WTC11 (cell line): ENCODE data around the gene SGSH. TPM values are rescaled to one million over a fixed set of nuclear protein-coding genes. Genes with fewer than 3 reads are reported as not detected.

Source experiments
- ATAC-seq: fragments of 200-7000 bp; cut with Tn5 transposase; 2 replicates; pipeline ENCODE4 v1.10.0; 2021; ENCODE audit warnings: mild to moderate bottlenecking, moderate library complexity
- CTCF ChIA-PET: fragments of 300-600 bp; sonication (Branson Sonifier 250); formaldehyde crosslinking; loops from one replicate; lab custom pipeline; 2021; ENCODE audit warnings: antibody characterized with exemption; lab: Charles Lee
- POLR2A ChIA-PET: fragments of 350-600 bp; sonication (Branson Sonifier 250); formaldehyde crosslinking; loops from one replicate; lab custom pipeline; 2021; ENCODE audit warnings: antibody characterized with exemption; lab: Charles Lee
- DNase-seq: peaks from one replicate; pipeline ENCODE4 v3.0.0; 2021; ENCODE audit warnings: low spot score
- H3K27ac Mint-ChIP-seq: 2 replicates; pipeline ENCODE4 v1.8.0; 2021; ENCODE audit warnings: mixed read lengths
- H3K27me3 Mint-ChIP-seq: 2 replicates; pipeline ENCODE4 v1.8.0; 2021; ENCODE audit warnings: low read depth, mild to moderate bottlenecking, moderate library complexity, mixed read lengths
- H3K36me3 Mint-ChIP-seq: 2 replicates; pipeline ENCODE4 v1.8.0; 2021; ENCODE audit warnings: mixed read lengths
- H3K4me1 Mint-ChIP-seq: 2 replicates; pipeline ENCODE4 v1.8.0; 2022; ENCODE audit warnings: mixed read lengths
- H3K4me3 Mint-ChIP-seq: 2 replicates; pipeline ENCODE4 v1.8.0; 2021; ENCODE audit warnings: mild to moderate bottlenecking, moderate library complexity, mixed read lengths
- H3K9me3 Mint-ChIP-seq: 2 replicates; pipeline ENCODE4 v1.8.0; 2021; ENCODE audit warnings: mixed read lengths
- ATF1 ChIP-seq: sonication (generic); formaldehyde crosslinking; IDR thresholded peaks from 2 replicates; pipeline ENCODE4 v1.8.1; 2023; ENCODE audit warnings: mild to moderate bottlenecking, moderate library complexity, missing genetic modification reagents
- CREB1 ChIP-seq: sonication (generic); formaldehyde crosslinking; IDR thresholded peaks from 2 replicates; pipeline ENCODE4 v1.8.0; 2023; ENCODE audit warnings: mild to moderate bottlenecking, missing genetic modification reagents
- FOXP1 ChIP-seq: sonication (generic); formaldehyde crosslinking; IDR thresholded peaks from 2 replicates; pipeline ENCODE4 v1.8.0; 2022; ENCODE audit warnings: missing genetic modification reagents, mild to moderate bottlenecking, moderate library complexity, borderline replicate concordance
- MXD4 ChIP-seq: fragments of 250-450 bp; sonication (Bioruptor Pico); IDR thresholded peaks from 2 replicates; pipeline ENCODE4 v1.8.0; 2021; ENCODE audit warnings: mild to moderate bottlenecking, moderate library complexity, borderline replicate concordance
- NR1H2 ChIP-seq: sonication (generic); formaldehyde crosslinking; IDR thresholded peaks from 2 replicates; pipeline ENCODE4 v1.9.0; 2021; ENCODE audit warnings: mild to moderate bottlenecking, moderate library complexity, missing genetic modification reagents
- PRRX2 ChIP-seq: fragments of 250-450 bp; sonication (Bioruptor Pico); IDR thresholded peaks from 2 replicates; pipeline ENCODE4 v1.8.0; 2021; ENCODE audit warnings: mild to moderate bottlenecking
- SMAD3 ChIP-seq: sonication (generic); formaldehyde crosslinking; IDR thresholded peaks from 2 replicates; pipeline ENCODE4 v1.8.0; 2022; ENCODE audit warnings: missing genetic modification reagents, mild to moderate bottlenecking, borderline replicate concordance
- ZNF232 ChIP-seq: sonication (generic); formaldehyde crosslinking; IDR thresholded peaks from 2 replicates; pipeline ENCODE4 v1.8.0; 2022; ENCODE audit warnings: mild to moderate bottlenecking, missing genetic modification reagents
- ZNF317 ChIP-seq: sonication (generic); formaldehyde crosslinking; IDR thresholded peaks from 2 replicates; pipeline ENCODE4 v1.8.1; 2023; ENCODE audit warnings: low read depth, mild to moderate bottlenecking, moderate library complexity, missing genetic modification reagents, borderline replicate concordance
- total RNA-seq: library from RNA; stranded (reverse); gene quantifications from 3 replicates; pipeline ENCODE4 v1.2.3, GENCODE V29; 2021
- TF ChIP-seq, protein P1 (sequence below): sonication (generic); formaldehyde crosslinking; IDR thresholded peaks from 2 replicates; pipeline ENCODE4 v1.8.0; 2022; ENCODE audit warnings: mild to moderate bottlenecking, missing genetic modification reagents
- TF ChIP-seq, protein P2 (sequence below): sonication (generic); formaldehyde crosslinking; IDR thresholded peaks from 2 replicates; pipeline ENCODE4 v1.8.1; 2023; ENCODE audit warnings: mild to moderate bottlenecking, missing genetic modification reagents, moderate library complexity
- TF ChIP-seq, protein P3 (sequence below): sonication (generic); formaldehyde crosslinking; IDR thresholded peaks from 2 replicates; pipeline ENCODE4 v1.8.1; 2023; ENCODE audit warnings: mild to moderate bottlenecking, moderate library complexity, missing genetic modification reagents
- TF ChIP-seq, protein P4 (sequence below): sonication (generic); formaldehyde crosslinking; IDR thresholded peaks from 2 replicates; pipeline ENCODE4 v1.8.1; 2022; ENCODE audit warnings: low read depth, missing genetic modification reagents, borderline replicate concordance
- TF ChIP-seq, protein P5 (sequence below): fragments of 250-450 bp; sonication (Bioruptor Pico); IDR thresholded peaks from 2 replicates; pipeline ENCODE4 v1.9.0; 2021; ENCODE audit warnings: mild to moderate bottlenecking
- TF ChIP-seq, protein P6 (sequence below): sonication (generic); formaldehyde crosslinking; IDR thresholded peaks from 2 replicates; pipeline ENCODE4 v1.8.1; 2023; ENCODE audit warnings: mild to moderate bottlenecking, missing genetic modification reagents

The SGSH gene
- total RNA-seq, 1 experiment from 2014 or later: 27.7 TPM

DNA sequence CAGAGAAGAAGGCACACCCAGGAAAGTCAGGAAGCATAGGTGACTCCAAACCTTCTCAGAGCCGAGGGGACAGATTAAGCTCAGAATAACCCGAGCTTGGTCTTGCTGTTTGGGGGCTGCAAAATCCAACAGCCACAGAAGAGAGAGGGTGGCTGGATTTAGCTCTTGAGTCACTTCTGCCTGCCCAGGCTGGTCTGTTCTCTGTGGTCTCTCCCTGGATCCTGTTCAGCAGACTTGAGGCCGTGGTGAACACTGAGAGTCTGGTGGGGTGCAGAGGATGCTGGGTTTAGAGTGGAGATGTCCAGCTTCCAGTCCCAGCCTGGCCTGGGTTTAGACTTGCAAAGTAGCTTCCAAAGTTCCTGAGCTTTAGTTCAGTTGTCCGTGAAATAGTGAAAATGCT lies 8.9 kb upstream of the SGSH start:
- POLR2A ChIA-PET: no interaction called here
- TF ChIP-seq, protein P1, sequence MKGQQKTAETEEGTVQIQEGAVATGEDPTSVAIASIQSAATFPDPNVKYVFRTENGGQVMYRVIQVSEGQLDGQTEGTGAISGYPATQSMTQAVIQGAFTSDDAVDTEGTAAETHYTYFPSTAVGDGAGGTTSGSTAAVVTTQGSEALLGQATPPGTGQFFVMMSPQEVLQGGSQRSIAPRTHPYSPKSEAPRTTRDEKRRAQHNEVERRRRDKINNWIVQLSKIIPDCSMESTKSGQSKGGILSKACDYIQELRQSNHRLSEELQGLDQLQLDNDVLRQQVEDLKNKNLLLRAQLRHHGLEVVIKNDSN: no peak
- TF ChIP-seq, all 79 proteins: peak for 0
- Mint-ChIP-seq H3K27ac (no peak overlapping the region), H3K9me3 (peaks cover 21% of the 10 kb centered on the region), H3K27me3 (no peaks in the 10 kb centered on the region; the same call in 1 of the 2 replicates), H3K4me1 (peaks cover 18% of the 10 kb centered on the region), H3K4me3 (no peak overlapping the region), H3K36me3 (peaks cover 35% of the 10 kb centered on the region)
- CTCF ChIA-PET: no interaction called here
- no peak for DNase-seq
- ATAC-seq: no peak

DNA sequence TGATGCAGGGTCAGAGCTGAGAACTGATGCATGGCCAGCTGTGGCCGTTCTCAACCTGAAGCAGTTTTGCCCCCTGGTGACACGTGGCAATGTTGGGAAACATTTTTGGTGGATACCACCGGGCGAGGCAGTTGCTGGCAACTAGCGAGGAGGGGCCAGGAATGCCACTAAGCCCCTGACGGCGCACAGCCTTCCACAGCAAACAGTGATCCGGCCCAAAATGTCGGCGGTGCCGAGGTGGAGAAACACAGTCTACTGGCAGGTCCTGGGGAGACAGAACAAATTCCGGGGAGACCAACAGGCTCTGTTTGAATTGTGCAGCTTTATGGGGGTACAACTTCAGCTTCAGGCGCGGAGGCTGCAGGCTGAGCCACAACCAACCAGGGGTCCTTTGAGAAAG lies 8.3 kb upstream of the SGSH start:
- ChIA-PET CTCF (no interaction called here), POLR2A (no interaction called here)
- Mint-ChIP-seq H3K4me3 (no peak overlapping the region), H3K27me3 (no peaks in the 10 kb centered on the region; the same call in 1 of the 2 replicates), H3K4me1 (peaks cover 20% of the 10 kb centered on the region), H3K9me3 (peaks cover 19% of the 10 kb centered on the region), H3K27ac (no peak overlapping the region), H3K36me3 (peaks cover 33% of the 10 kb centered on the region)
- DNase-seq (no peak), ATAC-seq (no peak)
- no peak for TF ChIP-seq CREB1
- TF ChIP-seq, protein P2, sequence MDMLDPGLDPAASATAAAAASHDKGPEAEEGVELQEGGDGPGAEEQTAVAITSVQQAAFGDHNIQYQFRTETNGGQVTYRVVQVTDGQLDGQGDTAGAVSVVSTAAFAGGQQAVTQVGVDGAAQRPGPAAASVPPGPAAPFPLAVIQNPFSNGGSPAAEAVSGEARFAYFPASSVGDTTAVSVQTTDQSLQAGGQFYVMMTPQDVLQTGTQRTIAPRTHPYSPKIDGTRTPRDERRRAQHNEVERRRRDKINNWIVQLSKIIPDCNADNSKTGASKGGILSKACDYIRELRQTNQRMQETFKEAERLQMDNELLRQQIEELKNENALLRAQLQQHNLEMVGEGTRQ (CRISPR knock-in tag): no peak
- no peak for TF ChIP-seq PRRX2 (CRISPR knock-in tag)
- no peak for TF ChIP-seq NR1H2 (CRISPR knock-in tag)

DNA sequence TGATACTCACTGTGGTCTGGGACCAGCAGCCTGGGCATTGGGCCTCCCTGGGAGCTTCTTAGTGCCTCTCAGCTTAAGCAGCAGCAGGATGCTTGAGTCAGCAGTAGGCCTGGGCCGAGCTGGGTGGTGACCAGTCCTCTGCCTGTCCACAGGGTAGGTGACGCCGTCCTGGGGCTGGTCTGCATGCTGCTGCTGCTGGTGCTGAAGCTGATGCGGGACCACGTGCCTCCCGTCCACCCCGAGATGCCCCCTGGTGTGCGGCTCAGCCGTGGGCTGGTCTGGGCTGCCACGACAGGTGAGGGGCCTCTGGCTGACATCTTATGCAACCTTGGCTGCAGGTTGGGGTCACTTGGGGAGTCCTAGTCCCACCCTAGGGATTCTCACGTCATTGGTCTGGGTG lies 7.5 kb upstream of the SGSH start:
- CTCF ChIA-PET: interaction anchor here (1.0 kb wide), 1 partner anchor 32 kb away, joined by 5 read pairs; no protein-coding TSS in a partner anchor

DNA sequence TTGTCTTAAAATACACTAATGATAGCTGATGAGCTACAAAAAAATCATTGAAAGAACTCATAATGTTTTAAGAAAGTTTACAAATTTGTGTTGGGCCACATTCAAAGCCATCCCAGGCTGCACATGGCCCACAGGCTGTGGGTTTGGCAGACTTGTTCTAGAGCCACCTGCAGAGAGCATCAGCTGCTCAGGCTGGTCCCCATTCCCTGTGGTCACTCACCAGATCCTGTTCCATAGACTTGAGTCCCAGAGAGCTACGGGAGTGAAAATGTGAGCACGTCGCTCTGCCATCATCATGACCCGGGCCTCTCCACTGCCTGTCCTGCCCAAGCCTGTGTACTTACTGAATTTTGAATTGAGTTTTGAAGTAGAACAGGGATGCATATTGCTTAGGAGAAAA lies 7.0 kb upstream of the SGSH start:
- POLR2A ChIA-PET: no interaction called here
- CTCF ChIA-PET: interaction anchor here (1.0 to 1.1 kb wide), 2 partner anchors 31 to 44 kb away, joined by 4 to 5 read pairs; no protein-coding TSS in a partner anchor
- H3K4me1 Mint-ChIP-seq: peaks cover 20% of the 10 kb centered on the region
- TF ChIP-seq FOXP1 (CRISPR knock-in tag) (no peak), MXD4 (CRISPR knock-in tag) (no peak), ZNF317 (CRISPR knock-in tag) (no peak)
- TF ChIP-seq, protein P3, sequence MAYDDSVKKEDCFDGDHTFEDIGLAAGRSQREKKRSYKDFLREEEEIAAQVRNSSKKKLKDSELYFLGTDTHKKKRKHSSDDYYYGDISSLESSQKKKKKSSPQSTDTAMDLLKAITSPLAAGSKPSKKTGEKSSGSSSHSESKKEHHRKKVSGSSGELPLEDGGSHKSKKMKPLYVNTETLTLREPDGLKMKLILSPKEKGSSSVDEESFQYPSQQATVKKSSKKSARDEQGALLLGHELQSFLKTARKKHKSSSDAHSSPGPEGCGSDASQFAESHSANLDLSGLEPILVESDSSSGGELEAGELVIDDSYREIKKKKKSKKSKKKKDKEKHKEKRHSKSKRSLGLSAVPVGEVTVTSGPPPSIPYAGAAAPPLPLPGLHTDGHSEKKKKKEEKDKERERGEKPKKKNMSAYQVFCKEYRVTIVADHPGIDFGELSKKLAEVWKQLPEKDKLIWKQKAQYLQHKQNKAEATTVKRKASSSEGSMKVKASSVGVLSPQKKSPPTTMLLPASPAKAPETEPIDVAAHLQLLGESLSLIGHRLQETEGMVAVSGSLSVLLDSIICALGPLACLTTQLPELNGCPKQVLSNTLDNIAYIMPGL (CRISPR knock-in tag): no peak
- TF ChIP-seq, all 79 proteins: peak for 0
- Mint-ChIP-seq H3K27ac (no peak overlapping the region), H3K9me3 (peaks cover 9% of the 10 kb centered on the region), H3K36me3 (peaks cover 22% of the 10 kb centered on the region), H3K27me3 (no peaks in the 10 kb centered on the region), H3K4me3 (no peak overlapping the region)
- ATAC-seq (no peak), DNase-seq (no peak)

More for the DNA sequence above, 7.5 kb upstream of the SGSH start:
- TF ChIP-seq, protein P4, sequence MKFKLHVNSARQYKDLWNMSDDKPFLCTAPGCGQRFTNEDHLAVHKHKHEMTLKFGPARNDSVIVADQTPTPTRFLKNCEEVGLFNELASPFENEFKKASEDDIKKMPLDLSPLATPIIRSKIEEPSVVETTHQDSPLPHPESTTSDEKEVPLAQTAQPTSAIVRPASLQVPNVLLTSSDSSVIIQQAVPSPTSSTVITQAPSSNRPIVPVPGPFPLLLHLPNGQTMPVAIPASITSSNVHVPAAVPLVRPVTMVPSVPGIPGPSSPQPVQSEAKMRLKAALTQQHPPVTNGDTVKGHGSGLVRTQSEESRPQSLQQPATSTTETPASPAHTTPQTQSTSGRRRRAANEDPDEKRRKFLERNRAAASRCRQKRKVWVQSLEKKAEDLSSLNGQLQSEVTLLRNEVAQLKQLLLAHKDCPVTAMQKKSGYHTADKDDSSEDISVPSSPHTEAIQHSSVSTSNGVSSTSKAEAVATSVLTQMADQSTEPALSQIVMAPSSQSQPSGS (CRISPR knock-in tag): no peak
- TF ChIP-seq CREB1 (no peak), ATF1 (CRISPR knock-in tag) (no peak), SMAD3 (CRISPR knock-in tag) (no peak), ZNF232 (CRISPR knock-in tag) (no peak), MXD4 (CRISPR knock-in tag) (no peak)
- TF ChIP-seq, protein P5, sequence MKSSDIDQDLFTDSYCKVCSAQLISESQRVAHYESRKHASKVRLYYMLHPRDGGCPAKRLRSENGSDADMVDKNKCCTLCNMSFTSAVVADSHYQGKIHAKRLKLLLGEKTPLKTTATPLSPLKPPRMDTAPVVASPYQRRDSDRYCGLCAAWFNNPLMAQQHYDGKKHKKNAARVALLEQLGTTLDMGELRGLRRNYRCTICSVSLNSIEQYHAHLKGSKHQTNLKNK (CRISPR knock-in tag): no peak
- TF ChIP-seq, protein P6, sequence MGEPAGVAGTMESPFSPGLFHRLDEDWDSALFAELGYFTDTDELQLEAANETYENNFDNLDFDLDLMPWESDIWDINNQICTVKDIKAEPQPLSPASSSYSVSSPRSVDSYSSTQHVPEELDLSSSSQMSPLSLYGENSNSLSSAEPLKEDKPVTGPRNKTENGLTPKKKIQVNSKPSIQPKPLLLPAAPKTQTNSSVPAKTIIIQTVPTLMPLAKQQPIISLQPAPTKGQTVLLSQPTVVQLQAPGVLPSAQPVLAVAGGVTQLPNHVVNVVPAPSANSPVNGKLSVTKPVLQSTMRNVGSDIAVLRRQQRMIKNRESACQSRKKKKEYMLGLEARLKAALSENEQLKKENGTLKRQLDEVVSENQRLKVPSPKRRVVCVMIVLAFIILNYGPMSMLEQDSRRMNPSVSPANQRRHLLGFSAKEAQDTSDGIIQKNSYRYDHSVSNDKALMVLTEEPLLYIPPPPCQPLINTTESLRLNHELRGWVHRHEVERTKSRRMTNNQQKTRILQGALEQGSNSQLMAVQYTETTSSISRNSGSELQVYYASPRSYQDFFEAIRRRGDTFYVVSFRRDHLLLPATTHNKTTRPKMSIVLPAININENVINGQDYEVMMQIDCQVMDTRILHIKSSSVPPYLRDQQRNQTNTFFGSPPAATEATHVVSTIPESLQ (CRISPR knock-in tag): no peak
- no peak for DNase-seq
- POLR2A ChIA-PET: no interaction called here
- Mint-ChIP-seq H3K9me3 (peaks cover 14% of the 10 kb centered on the region), H3K4me3 (no peak overlapping the region), H3K36me3 (peaks cover 27% of the 10 kb centered on the region), H3K27ac (no peak overlapping the region), H3K4me1 (peaks cover 20% of the 10 kb centered on the region), H3K27me3 (no peaks in the 10 kb centered on the region; the same call in 1 of the 2 replicates)
- no peak for ATAC-seq
